IMR-90 (cell line): Measurements from ENCODE around the gene CUX1. TPM values are rescaled to one million over a fixed set of nuclear protein-coding genes. Genes with fewer than 3 reads are reported as not detected.

Experiments
- ATAC-seq: fragments of 200-7000 bp; cut with Tn5 transposase; 2 replicates; pipeline ENCODE4 v1.9.1; 2020; ENCODE audit warnings: low read depth, mild to moderate bottlenecking, moderate library complexity
- BruUV-seq: library from RNA; stranded (reverse); fragments of 400-500 nt; replicated peaks from 2 replicates; lab custom pipeline; 2021; lab: Mats Ljungman, UMichigan
- CTCF ChIA-PET: fragments of 300-600 bp; formaldehyde crosslinking; extraction: SDS; loops from one replicate; lab custom pipeline; 2021; ENCODE audit warnings: antibody characterized with exemption; lab: Yijun Ruan, JAX
- POLR2A ChIA-PET: fragments of 300-600 bp; sonication (Branson Sonifier 250); formaldehyde crosslinking; loops from one replicate; lab custom pipeline; 2022; ENCODE audit warnings: antibody characterized with exemption; ENCODE audit not compliant: unreplicated experiment; lab: Charles Lee
- DNase-seq: peaks from one replicate; pipeline ENCODE4 v3.0.0; 2013
- H2AFZ ChIP-seq: replicated peaks from 2 replicates; pipeline ENCODE3; 2013; ENCODE audit warnings: low read length, mild to moderate bottlenecking; ENCODE audit not compliant: poor library complexity
- H2AK5ac ChIP-seq: 2 replicates; pipeline ENCODE4 v1.6.1; 2013; ENCODE audit warnings: low read depth, low read length, inconsistent platforms
- H2AK9ac ChIP-seq: replicated peaks from 2 replicates; pipeline ENCODE3; 2013; ENCODE audit warnings: mild to moderate bottlenecking, low read depth, low read length, moderate library complexity; ENCODE audit not compliant: poor library complexity
- H2BK120ac ChIP-seq: 2 replicates; pipeline ENCODE4 v1.6.1; 2013; ENCODE audit warnings: low read depth, low read length, inconsistent platforms
- H2BK15ac ChIP-seq: 3 replicates; pipeline ENCODE4 v1.6.1; 2013; ENCODE audit warnings: low read depth, low read length, inconsistent platforms
- H2BK20ac ChIP-seq: 2 replicates; pipeline ENCODE4 v1.6.1; 2013; ENCODE audit warnings: low read depth, mild to moderate bottlenecking, inconsistent platforms, low read length, moderate library complexity
- H2BK5ac ChIP-seq: 2 replicates; pipeline ENCODE4 v1.6.1; 2013; ENCODE audit warnings: mild to moderate bottlenecking, low read depth, low read length, inconsistent platforms; ENCODE audit not compliant: poor library complexity, severe bottlenecking
- H3K14ac ChIP-seq: replicated peaks from 2 replicates; pipeline ENCODE4 v1.6.1; 2013; ENCODE audit warnings: low read depth, low read length, inconsistent platforms
- H3K18ac ChIP-seq: 2 replicates; pipeline ENCODE4 v1.6.1; 2013; ENCODE audit warnings: low read depth, low read length, control low read depth
- H3K23ac ChIP-seq: 2 replicates; pipeline ENCODE4 v1.6.1; 2013; ENCODE audit warnings: low read depth, low read length, inconsistent platforms
- H3K27ac ChIP-seq: 2 replicates; pipeline ENCODE4 v1.5.1; 2013; ENCODE audit warnings: mild to moderate bottlenecking, control low read depth, low read length; ENCODE audit not compliant: insufficient read depth
- H3K27me3 ChIP-seq: 2 replicates; pipeline ENCODE4 v1.6.1; 2013; ENCODE audit warnings: low read length; ENCODE audit not compliant: control insufficient read depth, insufficient read depth
- H3K36me3 ChIP-seq: 2 replicates; pipeline ENCODE4 v1.6.1; 2013; ENCODE audit warnings: low read length, mixed read lengths; ENCODE audit not compliant: control insufficient read depth, insufficient read depth
- H3K4ac ChIP-seq: 2 replicates; pipeline ENCODE4 v1.6.1; 2013; ENCODE audit warnings: low read depth, low read length, inconsistent platforms
- H3K4me1 ChIP-seq: 2 replicates; pipeline ENCODE4 v1.6.1; 2013; ENCODE audit warnings: low read length, mixed read lengths; ENCODE audit not compliant: control insufficient read depth, insufficient read depth
- H3K4me2 ChIP-seq: 2 replicates; pipeline ENCODE4 v1.6.1; 2013; ENCODE audit warnings: low read depth, mild to moderate bottlenecking, control low read depth, low read length, moderate library complexity
- H3K4me3 ChIP-seq: 2 replicates; pipeline ENCODE4 v1.5.1; 2013; ENCODE audit warnings: low read depth, mild to moderate bottlenecking, control low read depth, low read length, moderate library complexity; ENCODE audit not compliant: insufficient read depth
- H3K56ac ChIP-seq: 2 replicates; pipeline ENCODE4 v1.6.1; 2013; ENCODE audit warnings: low read length, inconsistent platforms; ENCODE audit not compliant: insufficient read depth; ENCODE audit errors: extremely low read depth
- H3K79me1 ChIP-seq, 2 experiments: 2 replicates each; pipeline ENCODE4 v1.6.1; 2013; ENCODE audit warnings: low read length in 2 of 2, inconsistent platforms in 1 of 2, low read depth in 1 of 2
- H3K9ac ChIP-seq: 2 replicates; pipeline ENCODE4 v1.6.1; 2013; ENCODE audit warnings: low read depth, low read length, control low read depth
- H3K9me1 ChIP-seq: 2 replicates; pipeline ENCODE4 v1.6.1; 2013; ENCODE audit warnings: low read length, inconsistent platforms; ENCODE audit not compliant: insufficient read depth
- H3K9me3 ChIP-seq: 2 replicates; pipeline ENCODE4 v1.6.1; 2013; ENCODE audit warnings: low read length; ENCODE audit not compliant: control insufficient read depth, insufficient read depth
- H4K20me1 ChIP-seq: 2 replicates; pipeline ENCODE4 v1.6.1; 2013; ENCODE audit warnings: low read length, inconsistent platforms; ENCODE audit not compliant: insufficient read depth
- H4K5ac ChIP-seq: 2 replicates; pipeline ENCODE4 v1.6.1; 2013; ENCODE audit warnings: mild to moderate bottlenecking, low read depth, low read length, control low read depth
- H4K8ac ChIP-seq, 2 experiments: 2 replicates each; pipeline ENCODE4 v1.6.1; 2013; ENCODE audit warnings: low read depth in 2 of 2, low read length in 2 of 2, control low read depth in 1 of 2, inconsistent platforms in 1 of 2
- H4K91ac ChIP-seq: 2 replicates; pipeline ENCODE4 v1.6.1; 2013; ENCODE audit warnings: low read depth, low read length, inconsistent platforms; ENCODE audit not compliant: insufficient read depth
- CHD1 ChIP-seq: IDR thresholded peaks from 2 replicates; pipeline ENCODE4 v1.6.1; 2012; ENCODE audit warnings: low read depth, low read length, improper control_type of control experiment
- POLR2A ChIP-seq: IDR thresholded peaks from 2 replicates; pipeline ENCODE4 v1.6.1; 2012; ENCODE audit warnings: mild to moderate bottlenecking, low read depth, low read length
- RFX5 ChIP-seq: IDR thresholded peaks from 2 replicates; pipeline ENCODE4 v1.8.0; 2012; ENCODE audit warnings: low read depth, mild to moderate bottlenecking, low read length, moderate library complexity
- SMC3 ChIP-seq: fragments of 150-350 bp; IDR thresholded peaks from 2 replicates; pipeline ENCODE4 v1.6.1; 2016; ENCODE audit warnings: low read depth, mild to moderate bottlenecking, antibody characterized with exemption, low read length, moderate library complexity
- WGBS, 2 experiments: methylation state at CpG; one replicate each; pipeline versions ENCODE4 v1.1.5 to v1.1.7; 2013; ENCODE audit warnings: missing lambda C conversion rate in 2 of 2; ENCODE audit not compliant: insufficient read length in 1 of 2; ENCODE audit errors: extremely low coverage in 2 of 2; 5-methylcytosine and 5-hydroxymethylcytosine counted together
- dilution Hi-C: fragments of 300-500 bp; cut with HindIII; formaldehyde crosslinking; loops from one replicate; pipeline ENCODE4 v1.14.3; 2018; ENCODE audit warnings: low sequenced_read_pairs; ENCODE audit not compliant: unreplicated experiment
- in situ Hi-C: fragments of 300-500 bp; cut with MboI; formaldehyde crosslinking; loops from 3 replicates; pipeline ENCODE4 v1.14.3; 2019; ENCODE audit warnings: low sequenced_read_pairs, inconsistent platforms, mixed read lengths
- intact Hi-C: fragments of 100-400 bp; cut with micrococcal nuclease; formaldehyde crosslinking; loops from 2 replicates; pipeline ENCODE4 v1.10.0; 2022
- polyA plus RNA-seq, 3 experiments: library from polyadenylated mRNA; depleted of rRNA; stranded (reverse); fragments of >200 nt; gene quantifications; 2 replicates each; pipeline ENCODE4 v1.2.3, GENCODE V29; 2012; ENCODE audit warnings: low replicate concordance in 1 of 3
- total RNA-seq: library from RNA; depleted of rRNA; stranded (reverse); fragments of >200 nt; gene quantifications from 2 replicates; pipeline ENCODE4 v1.2.3, GENCODE V29; 2012

CUX1 gene
- total and polyA plus RNA-seq, 2 of the 4 experiments (the other 2 are of a cell fraction): 19.7 to 46.4 TPM

- no peak overlapping the region for H2BK15ac ChIP-seq
- H3K4me1 ChIP-seq: peaks cover 18% of the 10 kb centered on the region
- ATAC-seq: no peak
- 90% methylated on average over 2 of the region's 11 CpGs; no CpG with 5 or more reads in 1 of the 2 experiments for WGBS, 2 experiments
- H3K23ac ChIP-seq: no peak overlapping the region
- no peak overlapping the region for H4K91ac ChIP-seq
- no peaks in the 10 kb centered on the region for H3K27me3 ChIP-seq
- H3K4ac ChIP-seq: no peak overlapping the region
- H3K9me3 ChIP-seq: no peaks in the 10 kb centered on the region
- no peak overlapping the region for H3K9ac ChIP-seq
- no peak for TF ChIP-seq POLR2A
- TF ChIP-seq SMC3: no peak
- no peak for TF ChIP-seq CHD1
- TF ChIP-seq RFX5: no peak
- no peak overlapping the region for H2AK9ac ChIP-seq
- ChIA-PET POLR2A (no interaction called here), CTCF (interaction anchor here (0.6 to 2.6 kb wide), 2 partner anchors 9 to 117 kb away, joined by 3 to 7 read pairs; no protein-coding TSS in a partner anchor)
- 0 out of 2 replicates have a peak overlapping the region, but pooled peaks have one; percentile 11 for H2AK5ac ChIP-seq
- no peak overlapping the region for H3K4me2 ChIP-seq
- no peak overlapping the region for H2AFZ ChIP-seq
- H4K20me1 ChIP-seq: peaks cover 47% of the 10 kb centered on the region
- BruUV-seq: no TSS peak
- H4K5ac ChIP-seq: no peak overlapping the region
- H4K8ac ChIP-seq: no peak overlapping the region
- peak overlapping the region; percentile 3; the same call in 1 of the 2 replicates for H3K14ac ChIP-seq
- H3K18ac ChIP-seq: no peak overlapping the region
- intact Hi-C loops (loop anchor here (10.0 kb wide), 2 partner anchors 122 to 232 kb away; partner anchors contain the start of gene CUX1), dilution Hi-C loops (no loop called here), in situ Hi-C loops (no loop called here)
- H3K79me1 ChIP-seq: peaks cover 20 to 73% of the 10 kb centered on the region in 2 experiments
- DNase-seq: peak; percentile 25
- no peak overlapping the region for H3K56ac ChIP-seq
- H2BK5ac ChIP-seq: no peak overlapping the region
- H2BK20ac ChIP-seq: no peak overlapping the region
- no peaks in the 10 kb centered on the region for H3K36me3 ChIP-seq
- no peak overlapping the region for H3K4me3 ChIP-seq
- H3K9me1 ChIP-seq: peaks cover 31% of the 10 kb centered on the region
- no peak overlapping the region for H2BK120ac ChIP-seq
- no peak overlapping the region for H3K27ac ChIP-seq
Measured at GRCh38 chr7:102046373-102047117, 229.1 kb downstream of the CUX1 start.
